CD4-positive, alpha-beta T cell treated with Interleukin-4 for 4 hours (primary cell): ENCODE measurements around the gene BUD23.
"Not testable (repeated sequence)": the region's sequence is repeated elsewhere in the genome, so short reads cannot be mapped to it uniquely, and the experiment has no call there.

ENCODE experiments used
- DNase-seq: peaks from one replicate; pipeline ENCODE4 v3.0.0-alpha.2; 2020

BUD23 gene

GRCh38 chr7:73701357-73701995 is 18.1 kb downstream of the BUD23 start:
- peak; percentile 22 for DNase-seq

GRCh38 chr7:73702226-73702625 is 18.8 kb downstream of the BUD23 start:
- DNase-seq, result no peak

- no peak for DNase-seq
These were observed 19.3 kb downstream of the BUD23 start for GRCh38 chr7:73702665-73703064.

GRCh38 chr7:73703225-73703624 is 19.8 kb downstream of the BUD23 start:
- DNase-seq, result no peak

GRCh38 chr7:73703757-73704639 is 20.6 kb downstream of the BUD23 start:
- DNase-seq, result no peak

GRCh38 chr7:73704640-73705550 is 21.5 kb downstream of the BUD23 start:
- DNase-seq, result no peak

GRCh38 chr7:73705551-73705920 is 22.1 kb downstream of the BUD23 start:
- DNase-seq, result no peak

- no peak for DNase-seq
These were observed 23.0 kb downstream of the BUD23 start for GRCh38 chr7:73706126-73707044.

GRCh38 chr7:73707045-73707631 is 23.7 kb downstream of the BUD23 start:
- no peak for DNase-seq

GRCh38 chr7:73708961-73709549 is 25.7 kb downstream of the BUD23 start:
- DNase-seq, result no peak

GRCh38 chr7:73712773-73713172 is 29.4 kb downstream of the BUD23 start:
- no peak for DNase-seq

GRCh38 chr7:73713319-73713718 is 29.9 kb downstream of the BUD23 start:
- not testable (repeated sequence) for DNase-seq

GRCh38 chr7:73715648-73716317 is 32.4 kb downstream of the BUD23 start:
- peak; percentile 17 for DNase-seq

- no peak for DNase-seq
These were observed 33.0 kb downstream of the BUD23 start for GRCh38 chr7:73716318-73716890.

- DNase-seq, result no peak
These were observed 33.8 kb downstream of the BUD23 start for GRCh38 chr7:73717025-73717807.

GRCh38 chr7:73717991-73718405 is 34.6 kb downstream of the BUD23 start:
- DNase-seq, result peak; percentile 86

GRCh38 chr7:73718438-73718881 is 35.1 kb downstream of the BUD23 start:
- DNase-seq, result peak; percentile 38

- DNase-seq, result peak; percentile 48
These were observed 35.8 kb downstream of the BUD23 start, which contains the start of gene STX1A for GRCh38 chr7:73718905-73719805. TSS of gene STX1A (minus strand) at chr7:73719669. CDS start at chr7:73719631, 38 bp downstream.
